RWPE2 (cell line): ENCODE results near the gene KCNK13.

Experiments used
- ATAC-seq: fragments of 200-7000 bp; cut with Tn5 transposase; 3 replicates; pipeline ENCODE4 v1.9.1; 2021; ENCODE audit warnings: low read depth
- DNase-seq: peaks from one replicate; pipeline ENCODE4 v3.0.0-alpha.2; 2020; ENCODE audit warnings: low spot score
- H3K27ac ChIP-seq: fragments of 450-650 bp; 2 replicates; pipeline ENCODE4 v1.5.1; 2017; ENCODE audit warnings: mild to moderate bottlenecking; ENCODE audit not compliant: poor library complexity, severe bottlenecking
- H3K27me3 ChIP-seq: fragments of 250-450 bp; sonication (Bioruptor Pico); 2 replicates; pipeline ENCODE4 v1.5.1; 2021; ENCODE audit warnings: mild to moderate bottlenecking, moderate library complexity; ENCODE audit not compliant: insufficient read depth, poor library complexity, severe bottlenecking
- H3K36me3 ChIP-seq: fragments of 250-450 bp; sonication (Bioruptor Pico); 2 replicates; pipeline ENCODE4 v1.5.1; 2020; ENCODE audit warnings: low read depth, mild to moderate bottlenecking, moderate library complexity
- H3K4me1 ChIP-seq: fragments of 250-450 bp; sonication (Bioruptor Pico); 2 replicates; pipeline ENCODE4 v1.5.1; 2021; ENCODE audit warnings: mild to moderate bottlenecking, moderate library complexity; ENCODE audit not compliant: insufficient read depth, poor library complexity, severe bottlenecking
- H3K4me3 ChIP-seq: fragments of 250-450 bp; sonication (Bioruptor Pico); 2 replicates; pipeline ENCODE4 v1.5.1; 2021; ENCODE audit warnings: mild to moderate bottlenecking, moderate library complexity; ENCODE audit not compliant: severe bottlenecking
- H3K9me3 ChIP-seq: fragments of 250-450 bp; sonication (Bioruptor Pico); 2 replicates; pipeline ENCODE4 v1.5.1; 2021; ENCODE audit warnings: mild to moderate bottlenecking, moderate library complexity; ENCODE audit not compliant: severe bottlenecking
- TF ChIP-seq, protein P1 (sequence below): fragments of 450-650 bp; IDR thresholded peaks from one replicate; pipeline ENCODE4 v1.5.1; 2017; ENCODE audit warnings: mild to moderate bottlenecking, moderate library complexity; ENCODE audit not compliant: poor library complexity, severe bottlenecking

The KCNK13 gene

DNA sequence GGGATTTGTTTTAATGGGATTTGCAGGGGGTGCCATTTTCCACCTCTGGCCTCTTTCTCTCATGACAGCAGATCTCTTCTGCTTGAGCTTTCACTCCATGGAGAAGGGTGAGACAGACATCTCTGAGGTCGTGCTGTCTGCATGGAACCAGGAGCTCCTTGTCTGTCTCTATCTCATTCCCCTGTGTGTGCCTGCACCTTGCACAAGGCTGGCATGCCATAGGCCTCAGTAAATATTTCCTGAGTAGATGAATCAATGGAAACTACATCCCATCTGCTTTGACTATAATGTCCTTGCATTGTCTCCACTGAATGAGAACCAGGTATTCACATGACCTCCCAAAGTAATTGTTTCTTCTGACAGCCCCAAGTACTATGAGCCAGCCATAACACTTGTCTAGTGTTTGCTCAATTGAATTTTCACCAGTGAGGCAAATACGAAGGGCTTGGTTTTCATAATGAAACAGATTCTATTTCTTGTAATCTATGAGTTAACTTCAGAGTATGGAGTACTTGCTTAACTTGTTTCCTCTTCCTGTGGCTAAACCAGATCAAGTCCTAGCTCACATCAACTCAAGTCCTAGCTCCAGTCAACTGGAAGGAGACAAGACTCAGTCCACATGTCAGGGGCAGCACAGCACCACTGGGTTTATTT, 32.3 kb downstream of the KCNK13 start:
- no peak for DNase-seq
- ATAC-seq: peak; percentile 77
- Histone ChIP-seq H3K9me3 (no peaks in the 10 kb centered on the region), H3K36me3 (no peaks in the 10 kb centered on the region), H3K4me1 (peaks cover 2% of the 10 kb centered on the region), H3K4me3 (no peak overlapping the region), H3K27ac (no peak overlapping the region), H3K27me3 (no peaks in the 10 kb centered on the region)
- TF ChIP-seq, protein P1, sequence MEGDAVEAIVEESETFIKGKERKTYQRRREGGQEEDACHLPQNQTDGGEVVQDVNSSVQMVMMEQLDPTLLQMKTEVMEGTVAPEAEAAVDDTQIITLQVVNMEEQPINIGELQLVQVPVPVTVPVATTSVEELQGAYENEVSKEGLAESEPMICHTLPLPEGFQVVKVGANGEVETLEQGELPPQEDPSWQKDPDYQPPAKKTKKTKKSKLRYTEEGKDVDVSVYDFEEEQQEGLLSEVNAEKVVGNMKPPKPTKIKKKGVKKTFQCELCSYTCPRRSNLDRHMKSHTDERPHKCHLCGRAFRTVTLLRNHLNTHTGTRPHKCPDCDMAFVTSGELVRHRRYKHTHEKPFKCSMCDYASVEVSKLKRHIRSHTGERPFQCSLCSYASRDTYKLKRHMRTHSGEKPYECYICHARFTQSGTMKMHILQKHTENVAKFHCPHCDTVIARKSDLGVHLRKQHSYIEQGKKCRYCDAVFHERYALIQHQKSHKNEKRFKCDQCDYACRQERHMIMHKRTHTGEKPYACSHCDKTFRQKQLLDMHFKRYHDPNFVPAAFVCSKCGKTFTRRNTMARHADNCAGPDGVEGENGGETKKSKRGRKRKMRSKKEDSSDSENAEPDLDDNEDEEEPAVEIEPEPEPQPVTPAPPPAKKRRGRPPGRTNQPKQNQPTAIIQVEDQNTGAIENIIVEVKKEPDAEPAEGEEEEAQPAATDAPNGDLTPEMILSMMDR: no peak

DNA sequence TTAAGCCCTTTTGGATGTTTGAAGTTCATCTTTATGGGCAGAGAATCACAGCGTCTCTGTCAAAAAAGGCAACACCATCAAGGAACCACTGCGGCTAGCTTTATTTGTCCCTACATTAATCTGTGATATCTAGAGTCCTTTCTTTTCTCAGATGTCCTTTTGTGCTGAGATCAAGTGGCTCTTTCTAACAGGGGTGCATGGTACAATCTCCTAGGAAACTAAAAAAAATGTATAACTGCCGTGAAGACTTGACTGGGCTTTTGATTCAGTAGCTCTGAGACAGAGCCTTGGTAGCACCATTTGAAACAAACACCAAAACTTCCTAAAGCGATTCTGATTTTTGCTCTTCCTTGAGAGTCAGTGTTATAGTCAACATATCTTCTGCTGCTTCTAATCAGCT, 33.3 kb downstream of the KCNK13 start:
- H3K4me1 ChIP-seq: peaks cover 2% of the 10 kb centered on the region
- H3K9me3 ChIP-seq: no peaks in the 10 kb centered on the region
- TF ChIP-seq, protein P1: no peak
- ATAC-seq: no peak
- no peak overlapping the region for H3K4me3 ChIP-seq
- H3K27me3 ChIP-seq: no peaks in the 10 kb centered on the region
- no peaks in the 10 kb centered on the region for H3K36me3 ChIP-seq
- H3K27ac ChIP-seq: no peak overlapping the region
- no peak for DNase-seq

DNA sequence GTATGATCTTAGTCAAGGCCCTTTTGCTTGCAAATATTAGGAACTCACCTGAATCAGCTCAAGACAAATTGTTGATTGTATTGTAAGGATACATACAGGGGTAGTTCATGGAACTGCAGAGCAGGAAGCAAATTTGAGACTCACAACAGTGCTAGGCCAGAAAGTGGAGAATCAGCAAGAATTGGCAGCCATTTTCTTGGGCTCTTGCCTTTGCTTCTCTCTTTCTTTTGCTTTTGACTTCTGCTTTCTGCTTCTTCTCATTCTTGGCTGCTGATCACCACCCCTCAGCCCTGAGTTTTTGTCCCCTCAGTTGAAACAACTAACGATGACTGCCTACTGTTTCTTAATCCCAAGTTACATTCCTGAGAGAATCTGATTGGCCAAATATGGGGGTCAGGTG, 34.8 kb downstream of the KCNK13 start:
- DNase-seq (no peak), ATAC-seq (no peak)
- Histone ChIP-seq H3K27ac (no peak overlapping the region), H3K36me3 (no peaks in the 10 kb centered on the region), H3K9me3 (no peaks in the 10 kb centered on the region), H3K4me3 (no peak overlapping the region), H3K4me1 (peaks cover 2% of the 10 kb centered on the region), H3K27me3 (no peaks in the 10 kb centered on the region)
- TF ChIP-seq, protein P1: no peak

DNA sequence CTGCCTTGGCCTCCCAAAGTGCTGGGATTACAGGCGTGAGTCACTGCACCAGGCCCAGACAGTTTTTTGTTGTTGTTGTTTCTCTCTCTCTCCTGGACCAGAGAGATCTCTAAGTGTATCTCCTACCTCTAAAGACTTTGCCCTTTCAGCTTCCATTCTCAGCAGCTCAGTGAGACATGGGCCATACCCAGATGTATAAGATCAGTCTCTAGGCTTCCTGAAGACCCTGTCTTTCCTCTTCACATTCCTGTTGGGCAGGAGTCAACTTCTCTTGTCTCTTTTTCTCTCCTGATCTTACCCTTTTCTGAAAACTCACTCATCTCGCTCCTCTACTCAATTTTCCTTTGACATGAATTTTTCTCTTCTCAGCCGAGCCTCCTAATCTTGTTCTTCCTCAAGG, 42.0 kb downstream of the KCNK13 start:
- TF ChIP-seq, protein P1: no peak

DNA sequence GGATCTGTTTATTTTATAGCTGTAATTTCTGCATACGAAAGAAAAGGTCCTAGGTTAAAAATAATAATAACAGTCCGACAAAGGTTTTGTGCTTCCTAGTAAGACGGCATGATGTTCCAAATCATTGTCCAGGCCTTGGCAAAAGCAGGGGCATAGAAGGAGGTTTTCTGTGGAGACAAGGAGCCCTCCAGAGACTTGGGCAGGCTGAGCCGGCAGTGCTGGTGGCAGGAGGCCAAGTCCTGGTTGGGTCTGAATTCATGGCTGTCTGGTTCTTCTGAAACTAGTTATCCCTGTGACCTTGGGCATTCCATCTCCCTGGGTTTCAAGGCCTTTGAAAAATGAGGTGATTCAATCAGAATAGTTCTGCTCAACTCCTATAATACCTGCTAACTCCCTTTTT, 44.0 kb downstream of the KCNK13 start:
- Histone ChIP-seq H3K9me3 (no peaks in the 10 kb centered on the region), H3K4me1 (no peaks in the 10 kb centered on the region), H3K36me3 (no peaks in the 10 kb centered on the region), H3K27ac (no peak overlapping the region), H3K4me3 (no peak overlapping the region), H3K27me3 (no peaks in the 10 kb centered on the region)
- DNase-seq (no peak), ATAC-seq (no peak)
- TF ChIP-seq, protein P1: no peak

More for the DNA sequence above, 42.0 kb downstream of the KCNK13 start:
- H3K4me3 ChIP-seq: no peak overlapping the region
- H3K9me3 ChIP-seq: no peaks in the 10 kb centered on the region
- no peaks in the 10 kb centered on the region for H3K27me3 ChIP-seq
- no peaks in the 10 kb centered on the region for H3K36me3 ChIP-seq
- H3K4me1 ChIP-seq: no peaks in the 10 kb centered on the region
- ATAC-seq (no peak), DNase-seq (no peak)
- no peak overlapping the region for H3K27ac ChIP-seq
